Measurements from ENCODE around the gene KRT84. TPM values are rescaled to one million over a fixed set of nuclear protein-coding genes. Genes with fewer than 3 reads are reported as not detected.

The KRT84 gene
- total and polyA plus RNA-seq, 2 donors, result 0.94 to 2.5 TPM

DNA sequence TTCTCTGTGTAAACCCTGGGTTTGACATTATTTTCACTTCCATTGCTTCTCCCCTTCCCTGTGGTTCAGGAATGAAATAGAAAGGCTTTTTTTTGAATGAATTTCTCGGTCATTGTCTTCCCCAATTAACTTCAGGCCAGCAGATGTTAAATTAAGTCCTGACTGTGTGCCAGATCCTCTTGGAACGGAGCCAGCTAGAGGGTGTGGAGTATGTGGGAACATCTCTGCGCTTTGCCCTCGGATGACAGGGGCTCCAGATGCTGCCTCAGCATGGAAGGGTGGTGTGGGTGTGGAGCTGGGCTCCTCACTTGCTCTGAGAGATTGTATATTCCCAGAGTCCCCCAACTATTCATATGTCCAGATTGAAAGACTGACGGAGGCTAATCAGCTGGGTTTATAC lies 31.3 kb downstream of the KRT84 start:
- no peaks in the 10 kb centered on the region for H3K9me3 ChIP-seq (ENCODE audit: control insufficient read depth in 2 of 2, insufficient read depth in 1 of 2, low read length in 1 of 2)
- no peak overlapping the region for H3K27ac ChIP-seq (ENCODE audit: low read depth in 1 of 2, low read length in 1 of 2)
- H3K4me1 ChIP-seq (ENCODE audit: control insufficient read depth in 2 of 2, insufficient read depth in 2 of 2, low read length in 2 of 2), result peaks cover 0 to 17% of the 10 kb centered on the region in 2 donors
- no peak for DNase-seq (ENCODE audit: low read depth in 6 of 9, low spot score in 9 of 9)
- H3K36me3 ChIP-seq (ENCODE audit: control insufficient read depth in 2 of 2, insufficient read depth in 2 of 2, low read length in 1 of 2), result no peaks in the 10 kb centered on the region
- WGBS, result 71% methylated on average over 5 of the region's 5 CpGs
- peaks cover 0 to 9% of the 10 kb centered on the region in 2 donors for H3K27me3 ChIP-seq (ENCODE audit: control insufficient read depth in 2 of 2, insufficient read depth in 1 of 2, low read length in 1 of 2)
- no peak overlapping the region for H3K4me3 ChIP-seq (ENCODE audit: low read length in 2 of 2)

DNA sequence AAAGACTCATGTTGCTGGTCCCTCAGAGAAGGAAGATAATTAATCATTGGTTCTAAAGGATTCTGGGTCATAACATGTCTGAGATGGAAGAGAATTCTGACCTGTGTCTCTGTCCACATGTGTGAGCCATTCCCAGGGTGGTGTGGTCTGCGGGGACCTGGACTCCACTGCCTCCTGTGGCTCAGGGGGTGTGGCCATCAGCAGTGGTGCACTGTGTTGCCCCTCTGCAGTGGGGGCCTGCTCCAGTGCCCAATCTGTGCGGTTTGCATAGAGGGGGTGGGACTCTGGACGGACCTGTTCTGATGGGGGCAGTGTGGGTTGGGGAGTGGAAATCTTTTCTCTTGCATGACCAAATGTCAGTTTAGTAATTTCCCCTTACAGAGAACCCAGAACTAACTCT lies 31.7 kb downstream of the KRT84 start:
- no peak for DNase-seq (ENCODE audit: low read depth in 6 of 9, low spot score in 9 of 9)
- Histone ChIP-seq H3K9me3 (ENCODE audit: control insufficient read depth in 2 of 2, insufficient read depth in 1 of 2, low read length in 1 of 2) (no peaks in the 10 kb centered on the region), H3K4me3 (ENCODE audit: low read length in 2 of 2) (no peak overlapping the region), H3K27ac (ENCODE audit: low read depth in 1 of 2, low read length in 1 of 2) (no peak overlapping the region), H3K27me3 (ENCODE audit: control insufficient read depth in 2 of 2, insufficient read depth in 1 of 2, low read length in 1 of 2) (peaks cover 0 to 9% of the 10 kb centered on the region in 2 donors), H3K4me1 (ENCODE audit: control insufficient read depth in 2 of 2, insufficient read depth in 2 of 2, low read length in 2 of 2) (peaks cover 0 to 13% of the 10 kb centered on the region in 2 donors), H3K36me3 (ENCODE audit: control insufficient read depth in 2 of 2, insufficient read depth in 2 of 2, low read length in 1 of 2) (no peaks in the 10 kb centered on the region)
- 78% methylated on average over 3 of the region's 3 CpGs for WGBS

DNA sequence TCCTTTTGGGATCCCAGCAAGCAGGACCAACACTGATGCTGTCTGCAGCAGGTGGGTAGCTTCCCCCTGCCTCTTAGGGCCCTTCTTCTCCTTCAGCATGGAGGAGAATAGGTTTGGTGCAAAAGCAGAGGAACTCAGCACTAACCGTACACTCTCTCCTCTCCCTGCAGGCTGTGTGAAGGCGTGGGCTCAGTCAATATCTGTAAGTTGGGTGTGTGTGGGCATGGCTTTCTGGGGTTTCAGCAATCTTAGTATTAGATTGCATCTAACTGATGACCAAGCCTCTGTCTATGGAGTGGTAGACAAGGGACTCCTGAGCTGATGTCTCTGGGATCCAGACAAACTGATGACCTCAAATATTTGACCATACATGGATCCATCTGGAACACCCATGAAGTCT lies 32.5 kb downstream of the KRT84 start:
- WGBS, result 97% methylated on average over 2 of the region's 2 CpGs
- no peaks in the 10 kb centered on the region for H3K9me3 ChIP-seq (ENCODE audit: control insufficient read depth in 2 of 2, insufficient read depth in 1 of 2, low read length in 1 of 2)

DNA sequence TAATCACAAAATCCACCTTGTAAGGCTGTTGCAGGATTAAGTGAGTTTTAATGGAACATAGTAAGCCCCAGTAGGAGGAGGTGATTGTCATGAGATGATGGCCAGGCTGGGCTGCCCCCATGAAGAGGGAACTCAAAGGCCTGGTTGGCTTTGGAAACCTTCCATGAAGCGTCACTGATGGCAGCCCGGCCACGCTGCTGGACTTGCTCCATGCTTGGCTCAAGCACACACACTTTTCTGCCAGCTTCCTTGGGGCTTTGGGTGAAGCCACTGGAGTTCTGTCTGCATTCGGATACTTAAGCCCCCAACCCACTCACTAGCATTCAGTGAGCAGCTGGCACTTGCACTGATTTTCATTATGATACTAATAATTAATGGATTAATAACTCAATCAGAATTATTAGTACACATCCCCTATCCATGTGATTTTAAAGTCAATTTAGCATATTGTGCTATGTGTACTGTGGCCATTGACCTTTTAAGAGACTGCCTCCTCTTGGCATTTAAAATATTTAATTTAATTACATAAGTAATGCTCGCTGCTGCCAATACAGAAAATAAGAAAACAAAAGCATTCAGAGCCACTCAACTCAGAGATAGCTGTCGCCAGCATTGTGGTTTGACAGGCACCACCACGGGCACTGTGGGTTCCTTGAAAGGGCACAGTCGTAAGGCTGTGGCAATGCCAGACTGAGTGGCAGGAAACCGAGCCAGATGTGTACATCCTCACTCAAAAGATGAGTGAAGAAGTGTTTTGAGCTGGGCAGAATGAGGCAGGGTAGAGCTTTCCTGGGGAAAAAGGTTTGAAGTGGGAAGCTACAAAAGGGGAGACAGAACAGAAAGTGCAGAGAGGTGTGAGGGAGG lies 34.0 kb downstream of the KRT84 start:
- WGBS, result 40% methylated on average over 9 of the region's 9 CpGs
- H3K36me3 ChIP-seq (ENCODE audit: control insufficient read depth in 2 of 2, insufficient read depth in 2 of 2, low read length in 1 of 2), result no peaks in the 10 kb centered on the region
- H3K27me3 ChIP-seq (ENCODE audit: control insufficient read depth in 2 of 2, insufficient read depth in 1 of 2, low read length in 1 of 2), result peaks cover 0 to 16% of the 10 kb centered on the region in 2 donors
- H3K9me3 ChIP-seq (ENCODE audit: control insufficient read depth in 2 of 2, insufficient read depth in 1 of 2, low read length in 1 of 2), result no peaks in the 10 kb centered on the region
- no peak overlapping the region for H3K27ac ChIP-seq (ENCODE audit: low read depth in 1 of 2, low read length in 1 of 2)
- H3K4me3 ChIP-seq (ENCODE audit: low read length in 2 of 2), result no peak overlapping the region
- H3K4me1 ChIP-seq (ENCODE audit: control insufficient read depth in 2 of 2, insufficient read depth in 2 of 2, low read length in 2 of 2), result peaks cover 0 to 6% of the 10 kb centered on the region in 2 donors
- peak in 4 of 9 donors; percentile 12 to 64 (median 33) for DNase-seq (ENCODE audit: low read depth in 6 of 9, low spot score in 9 of 9)

More for the DNA sequence above, 32.5 kb downstream of the KRT84 start:
- no peak overlapping the region for H3K27ac ChIP-seq (ENCODE audit: low read depth in 1 of 2, low read length in 1 of 2)
- H3K36me3 ChIP-seq (ENCODE audit: control insufficient read depth in 2 of 2, insufficient read depth in 2 of 2, low read length in 1 of 2), result no peaks in the 10 kb centered on the region
- peaks cover 0 to 6% of the 10 kb centered on the region in 2 donors for H3K4me1 ChIP-seq (ENCODE audit: control insufficient read depth in 2 of 2, insufficient read depth in 2 of 2, low read length in 2 of 2)
- H3K4me3 ChIP-seq (ENCODE audit: low read length in 2 of 2), result no peak overlapping the region
- DNase-seq (ENCODE audit: low read depth in 6 of 9, low spot score in 9 of 9), result no peak
- H3K27me3 ChIP-seq (ENCODE audit: control insufficient read depth in 2 of 2, insufficient read depth in 1 of 2, low read length in 1 of 2), result peaks cover 0 to 13% of the 10 kb centered on the region in 2 donors

DNA sequence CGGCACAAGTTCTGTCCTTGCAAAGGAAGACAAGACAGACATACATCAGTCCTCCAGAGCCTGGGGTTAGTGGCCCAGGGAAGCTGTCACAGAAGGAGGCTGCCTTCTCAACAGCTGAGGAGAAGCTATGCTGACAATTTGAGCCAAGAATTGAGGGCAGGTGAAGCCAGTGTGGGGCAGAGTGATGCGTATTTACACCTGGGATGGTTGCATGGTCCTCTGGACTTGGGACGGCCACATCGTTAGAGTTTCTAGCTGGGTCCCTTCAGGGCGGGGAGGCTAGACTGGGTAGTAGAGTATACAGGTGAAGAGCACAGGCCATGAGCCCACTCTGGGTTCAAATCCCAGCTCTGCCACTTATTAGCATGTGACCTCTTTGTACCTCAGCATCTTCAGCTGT lies 34.7 kb downstream of the KRT84 start:
- Histone ChIP-seq H3K27ac (ENCODE audit: low read depth in 1 of 2, low read length in 1 of 2) (no peak overlapping the region), H3K4me1 (ENCODE audit: control insufficient read depth in 2 of 2, insufficient read depth in 2 of 2, low read length in 2 of 2) (peaks cover 0 to 6% of the 10 kb centered on the region in 2 donors), H3K27me3 (ENCODE audit: control insufficient read depth in 2 of 2, insufficient read depth in 1 of 2, low read length in 1 of 2) (peaks cover 0 to 16% of the 10 kb centered on the region in 2 donors), H3K36me3 (ENCODE audit: control insufficient read depth in 2 of 2, insufficient read depth in 2 of 2, low read length in 1 of 2) (no peaks in the 10 kb centered on the region), H3K4me3 (ENCODE audit: low read length in 2 of 2) (no peak overlapping the region), H3K9me3 (ENCODE audit: control insufficient read depth in 2 of 2, insufficient read depth in 1 of 2, low read length in 1 of 2) (no peaks in the 10 kb centered on the region)
- 97% methylated on average over 5 of the region's 5 CpGs for WGBS
- DNase-seq (ENCODE audit: low read depth in 6 of 9, low spot score in 9 of 9), result no peak

DNA sequence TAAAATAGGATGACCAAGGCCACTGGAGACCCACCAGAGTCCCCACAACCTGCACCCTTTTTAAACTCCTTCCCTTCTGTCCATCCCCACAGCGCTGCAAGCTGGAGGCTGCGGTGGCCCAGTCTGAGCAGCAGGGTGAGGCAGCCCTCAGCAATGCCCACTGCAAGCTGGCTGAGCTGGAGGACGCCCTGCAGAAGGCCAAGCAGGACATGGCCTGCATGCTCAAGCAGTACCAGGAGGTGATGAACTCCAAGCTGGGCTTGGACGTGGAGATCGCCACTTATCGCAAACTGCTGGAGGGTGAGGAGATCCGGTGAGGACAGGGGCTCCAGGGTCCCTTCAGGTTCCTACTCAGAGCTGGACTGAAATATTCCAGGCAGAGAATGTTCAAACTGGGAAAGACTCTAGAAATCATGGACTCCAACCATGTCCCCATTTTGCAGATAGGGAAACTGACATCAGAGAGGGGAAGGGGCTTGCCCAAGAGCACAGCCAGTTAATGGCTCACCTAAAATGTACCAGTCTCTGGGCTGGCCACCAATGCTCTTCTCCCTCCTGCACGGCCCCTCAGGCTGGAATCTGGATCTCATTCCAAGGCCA lies 35.3 kb downstream of the KRT84 start:
- peaks cover 0 to 16% of the 10 kb centered on the region in 2 donors for H3K27me3 ChIP-seq (ENCODE audit: control insufficient read depth in 2 of 2, insufficient read depth in 1 of 2, low read length in 1 of 2)
- no peaks in the 10 kb centered on the region for H3K9me3 ChIP-seq (ENCODE audit: control insufficient read depth in 2 of 2, insufficient read depth in 1 of 2, low read length in 1 of 2)
- 97% methylated on average over 8 of the region's 8 CpGs for WGBS
- H3K4me1 ChIP-seq (ENCODE audit: control insufficient read depth in 2 of 2, insufficient read depth in 2 of 2, low read length in 2 of 2), result peaks cover 0 to 6% of the 10 kb centered on the region in 2 donors
- H3K4me3 ChIP-seq (ENCODE audit: low read length in 2 of 2), result no peak overlapping the region
- no peaks in the 10 kb centered on the region for H3K36me3 ChIP-seq (ENCODE audit: control insufficient read depth in 2 of 2, insufficient read depth in 2 of 2, low read length in 1 of 2)
- no peak for DNase-seq (ENCODE audit: low read depth in 6 of 9, low spot score in 9 of 9)
- H3K27ac ChIP-seq (ENCODE audit: low read depth in 1 of 2, low read length in 1 of 2), result no peak overlapping the region

DNA sequence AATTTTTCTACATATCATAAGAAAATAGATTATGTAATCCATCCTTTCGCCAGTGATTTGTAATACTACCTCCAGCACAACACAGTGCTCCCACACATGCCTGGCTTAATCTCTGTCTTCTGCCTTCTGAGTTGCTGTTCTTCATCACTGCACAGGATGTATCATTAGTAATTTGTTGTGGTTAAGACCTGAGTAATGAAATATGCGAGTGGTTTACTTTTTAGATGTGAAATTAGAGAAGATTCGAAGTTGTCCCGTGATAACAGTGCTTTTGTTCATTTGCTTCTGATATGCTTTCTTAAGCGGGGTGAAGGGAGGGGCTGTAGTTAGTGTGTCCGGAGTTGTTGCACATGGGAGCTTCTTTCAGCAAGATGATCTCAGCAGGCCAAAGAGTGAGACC lies 36.3 kb downstream of the KRT84 start:
- Histone ChIP-seq H3K36me3 (ENCODE audit: control insufficient read depth in 2 of 2, insufficient read depth in 2 of 2, low read length in 1 of 2) (no peaks in the 10 kb centered on the region), H3K9me3 (ENCODE audit: control insufficient read depth in 2 of 2, insufficient read depth in 1 of 2, low read length in 1 of 2) (no peaks in the 10 kb centered on the region), H3K27me3 (ENCODE audit: control insufficient read depth in 2 of 2, insufficient read depth in 1 of 2, low read length in 1 of 2) (peaks cover 0 to 16% of the 10 kb centered on the region in 2 donors), H3K4me3 (ENCODE audit: low read length in 2 of 2) (no peak overlapping the region), H3K4me1 (ENCODE audit: control insufficient read depth in 2 of 2, insufficient read depth in 2 of 2, low read length in 2 of 2) (peaks cover 0 to 6% of the 10 kb centered on the region in 2 donors), H3K27ac (ENCODE audit: low read depth in 1 of 2, low read length in 1 of 2) (no peak overlapping the region)
- WGBS, result 91% methylated on average over 6 of the region's 6 CpGs
- no peak for DNase-seq (ENCODE audit: low read depth in 6 of 9, low spot score in 9 of 9)

DNA sequence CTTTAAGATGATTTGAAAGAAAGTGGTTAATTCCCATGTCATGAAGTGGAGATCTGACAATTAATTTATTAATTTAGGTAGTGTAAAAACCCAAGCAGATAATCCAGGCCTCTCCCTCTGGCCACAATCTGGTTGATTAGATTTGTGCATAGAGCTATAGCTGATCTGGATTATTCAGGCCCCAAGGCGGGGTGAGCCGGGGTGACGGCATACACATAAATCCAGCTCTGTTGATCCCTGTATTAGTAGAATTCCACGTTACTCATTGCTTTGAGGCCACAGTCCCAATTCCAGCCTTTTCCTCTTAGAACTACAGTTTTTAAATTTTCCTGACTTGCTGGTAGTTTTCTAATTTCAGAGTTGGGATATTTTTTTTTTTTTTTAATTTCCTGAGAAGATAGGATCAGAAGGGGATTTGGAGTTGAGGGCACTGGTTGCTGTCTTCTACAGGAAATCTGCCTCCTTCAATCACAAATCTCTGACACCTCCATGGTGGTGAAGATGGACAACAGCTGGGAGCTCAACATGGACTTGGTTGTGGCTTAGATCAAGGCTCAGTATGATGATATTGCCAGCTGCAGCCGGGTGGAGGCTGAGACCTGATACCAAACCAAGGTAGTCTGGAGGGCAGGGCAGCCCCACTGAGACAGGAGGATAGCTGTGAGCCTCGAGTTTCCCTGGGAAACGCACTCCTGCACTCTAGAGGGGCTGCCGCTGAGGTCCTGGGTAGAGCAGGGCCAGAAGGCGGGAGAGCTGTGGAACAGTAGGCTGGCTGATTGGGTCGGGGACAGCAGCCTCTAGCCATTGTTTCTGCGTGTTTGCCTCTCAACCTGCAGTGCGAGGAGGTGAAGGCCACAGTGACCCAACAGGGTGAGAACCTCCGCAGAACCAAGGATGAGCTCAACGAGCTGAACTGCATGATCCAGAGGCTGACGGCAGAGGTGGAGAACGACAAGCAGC lies 37.6 kb downstream of the KRT84 start:
- 85% methylated on average over 16 of the region's 16 CpGs for WGBS
- DNase-seq (ENCODE audit: low read depth in 6 of 9, low spot score in 9 of 9), result no peak
- peaks cover 0 to 16% of the 10 kb centered on the region in 2 donors for H3K27me3 ChIP-seq (ENCODE audit: control insufficient read depth in 2 of 2, insufficient read depth in 1 of 2, low read length in 1 of 2)
- no peaks in the 10 kb centered on the region for H3K9me3 ChIP-seq (ENCODE audit: control insufficient read depth in 2 of 2, insufficient read depth in 1 of 2, low read length in 1 of 2)
- no peak overlapping the region for H3K27ac ChIP-seq (ENCODE audit: low read depth in 1 of 2, low read length in 1 of 2)
- H3K4me3 ChIP-seq (ENCODE audit: low read length in 2 of 2), result no peak overlapping the region
- H3K4me1 ChIP-seq (ENCODE audit: control insufficient read depth in 2 of 2, insufficient read depth in 2 of 2, low read length in 2 of 2), result peaks cover 0 to 6% of the 10 kb centered on the region in 2 donors
- H3K36me3 ChIP-seq (ENCODE audit: control insufficient read depth in 2 of 2, insufficient read depth in 2 of 2, low read length in 1 of 2), result no peaks in the 10 kb centered on the region

Measured in thymus (tissue), 11 donors.